Activated CD4-positive, alpha-beta T cell treated with anti-CD3 and anti-CD28 coated beads for 48 hours (primary cell): ENCODE results near the gene TYROBP.
"Not testable (repeated sequence)": the region's sequence is repeated elsewhere in the genome, so short reads cannot be mapped to it uniquely, and the experiment has no call there.

Experiments
- DNase-seq: peaks from one replicate; pipeline ENCODE4 v3.0.0-alpha.2; 2020

TYROBP gene

GRCh38 chr19:35931161-35931873 is 23.2 kb upstream of the TYROBP start:
- DNase-seq: peak; percentile 100

GRCh38 chr19:35929876-35930275 is 21.8 kb upstream of the TYROBP start:
- DNase-seq: no peak

GRCh38 chr19:35928507-35928906 is 20.4 kb upstream of the TYROBP start:
- no peak for DNase-seq

DNA sequence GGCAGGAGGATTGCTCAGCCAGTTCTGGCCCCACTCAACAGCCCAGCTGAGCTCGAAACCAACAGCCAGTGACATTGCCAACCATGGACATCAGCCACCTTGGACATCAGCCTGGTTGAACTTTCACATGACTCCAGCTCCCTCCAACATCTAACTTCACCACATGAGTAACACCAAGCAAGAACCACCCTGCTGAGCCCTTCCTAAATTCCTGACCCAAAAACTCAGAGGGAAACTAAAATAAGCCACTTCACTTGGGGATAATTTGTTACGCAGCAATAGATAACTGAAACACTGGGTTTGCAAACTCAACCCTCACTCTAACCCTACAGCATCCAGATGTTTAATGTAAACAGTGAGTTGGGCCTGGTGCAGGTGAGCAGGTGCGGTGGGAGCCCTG is 17.4 kb upstream of the TYROBP start:
- DNase-seq: no peak

- no peak for DNase-seq
These were observed 12.9 kb upstream of the TYROBP start for GRCh38 chr19:35921012-35921411.

DNA sequence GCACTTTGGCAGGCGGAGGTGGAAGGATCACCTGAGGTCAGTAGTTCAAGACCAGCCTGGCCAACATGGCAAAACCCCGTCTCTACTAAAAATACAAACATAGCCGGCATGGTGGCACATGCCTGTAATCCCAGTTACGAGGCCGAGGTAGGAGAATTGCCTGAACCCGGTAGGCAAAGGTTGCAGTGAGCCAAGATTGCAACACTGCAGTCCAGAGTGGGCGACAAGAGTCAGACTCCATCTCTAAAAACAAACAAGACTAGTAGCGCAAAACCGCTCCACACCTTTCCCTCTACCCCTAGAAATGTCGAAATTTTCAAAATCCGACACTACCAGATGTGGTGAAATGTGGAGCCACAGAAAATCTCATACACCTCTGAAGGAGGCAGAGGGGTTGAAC is 11.2 kb upstream of the TYROBP start:
- no peak for DNase-seq

DNA sequence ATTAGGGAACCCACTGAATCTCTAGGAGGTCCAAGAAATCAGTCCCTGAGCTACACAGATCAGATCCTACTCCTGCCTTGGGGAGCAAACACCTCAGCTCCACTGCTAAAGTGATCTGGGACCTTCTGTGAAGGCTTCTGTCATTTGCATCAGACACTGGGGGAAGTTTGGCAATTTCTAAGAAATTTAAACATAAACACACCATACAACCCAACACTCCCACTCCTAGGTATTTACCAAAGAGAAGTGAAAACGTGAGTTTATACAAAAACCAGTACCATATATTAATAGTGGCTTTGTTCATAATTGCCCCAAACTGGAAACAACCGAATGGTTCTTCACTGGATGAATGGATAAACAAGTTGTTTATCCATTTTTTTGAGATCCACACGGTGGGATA is 7.3 kb upstream of the TYROBP start:
- DNase-seq: no peak

DNA sequence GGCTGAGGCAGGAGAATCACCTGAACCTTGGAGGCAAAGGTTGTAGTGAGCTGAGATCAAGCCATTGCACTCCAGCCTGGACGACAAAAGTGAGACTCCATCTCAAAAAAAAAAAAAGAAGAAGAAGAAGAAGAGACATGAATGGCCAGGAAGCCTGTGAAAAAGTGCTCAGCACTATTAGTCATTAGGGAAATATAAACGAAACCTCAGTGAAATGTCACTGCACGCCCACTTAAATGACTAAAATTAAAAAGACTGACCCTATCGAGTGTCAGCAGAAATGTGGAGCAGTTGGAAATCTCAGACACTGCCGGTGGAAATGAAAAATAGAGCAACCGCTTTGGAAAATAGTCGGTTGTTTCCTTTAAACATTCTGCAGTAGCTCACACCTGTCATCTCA is 5.5 kb upstream of the TYROBP start:
- no peak for DNase-seq

DNA sequence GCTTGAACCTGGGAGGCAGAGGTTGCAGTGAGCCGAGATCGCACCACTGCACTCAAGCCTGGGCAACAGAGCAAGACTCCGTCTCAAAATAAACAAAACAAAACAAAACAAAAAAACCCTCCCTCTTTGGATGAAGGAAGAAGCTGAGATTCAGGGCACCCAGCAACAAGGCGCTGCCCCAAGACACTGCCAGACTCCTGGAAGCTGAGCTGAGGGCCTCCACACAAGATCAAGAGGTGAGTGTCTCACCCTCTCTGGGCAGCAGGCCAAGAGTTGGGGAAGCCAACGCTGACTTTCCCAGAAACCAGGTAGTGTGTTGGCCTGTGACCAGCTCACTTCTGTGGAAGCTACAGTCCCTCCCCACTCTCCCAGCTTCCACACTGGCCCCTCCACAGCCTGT is 3.7 kb upstream of the TYROBP start:
- DNase-seq: peak; percentile 57

DNA sequence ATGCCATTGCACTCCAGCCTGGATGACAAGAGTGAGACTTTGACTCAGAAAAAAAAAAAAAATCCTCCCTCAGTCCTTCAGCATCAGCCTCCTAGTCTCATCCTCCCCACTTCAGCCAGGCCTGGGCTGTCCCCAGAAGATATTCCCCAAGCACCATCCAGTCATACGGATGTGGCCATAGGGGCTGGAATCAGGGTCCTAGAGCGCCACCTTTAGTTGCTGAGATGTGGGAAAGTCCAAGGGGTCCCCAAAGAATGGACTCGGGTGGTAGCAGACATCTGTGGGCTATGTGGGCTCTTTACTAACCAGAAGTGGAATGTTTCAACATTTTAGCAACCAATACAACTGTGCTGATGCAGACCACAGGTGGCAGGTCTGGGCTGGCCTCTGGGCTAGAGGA is 3.1 kb upstream of the TYROBP start:
- no peak for DNase-seq

- DNase-seq: not testable (repeated sequence)
These were observed 2.3 kb upstream of the TYROBP start for GRCh38 chr19:35910355-35910754.

- no peak for DNase-seq
These were observed 1.6 kb upstream of the TYROBP start for GRCh38 chr19:35909684-35910035.

DNA sequence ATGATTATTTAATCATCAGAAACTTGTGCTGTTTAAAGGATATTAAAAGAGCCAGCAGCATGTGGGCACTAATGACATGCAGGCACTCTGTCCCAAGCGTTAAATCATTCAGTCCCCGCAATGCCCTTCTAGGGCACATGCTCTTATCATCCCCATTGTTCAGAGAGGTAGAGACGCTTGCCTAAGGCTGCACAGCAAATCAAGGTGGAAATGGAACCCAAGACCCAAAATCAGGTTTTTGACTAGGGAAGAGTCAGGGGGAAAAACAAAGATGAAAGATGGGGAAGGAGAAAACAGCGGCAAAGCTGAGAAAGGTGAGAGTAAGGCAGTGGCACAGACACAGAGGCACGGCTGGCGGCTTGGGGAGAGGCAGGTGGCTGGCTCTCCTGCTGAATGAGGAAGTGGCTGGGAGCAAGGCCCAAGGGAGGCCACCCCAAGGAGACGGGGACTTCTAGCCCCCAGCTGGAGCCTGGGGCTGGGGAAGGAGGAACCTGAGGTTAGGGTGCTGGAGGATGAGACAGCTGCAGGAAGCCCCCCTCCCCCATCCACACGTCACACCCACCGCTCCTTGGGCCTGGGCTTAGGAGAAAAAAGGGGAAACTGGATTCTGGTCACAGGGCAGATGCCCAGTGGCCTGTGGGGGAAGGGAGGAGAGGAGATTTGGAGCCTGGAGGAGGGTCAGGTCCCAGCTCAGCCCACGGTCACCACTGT is 1.0 kb upstream of the TYROBP start:
- DNase-seq: no peak

GRCh38 chr19:35907377-35907745 is 734 bp downstream of the TYROBP start:
- DNase-seq: no peak

DNA sequence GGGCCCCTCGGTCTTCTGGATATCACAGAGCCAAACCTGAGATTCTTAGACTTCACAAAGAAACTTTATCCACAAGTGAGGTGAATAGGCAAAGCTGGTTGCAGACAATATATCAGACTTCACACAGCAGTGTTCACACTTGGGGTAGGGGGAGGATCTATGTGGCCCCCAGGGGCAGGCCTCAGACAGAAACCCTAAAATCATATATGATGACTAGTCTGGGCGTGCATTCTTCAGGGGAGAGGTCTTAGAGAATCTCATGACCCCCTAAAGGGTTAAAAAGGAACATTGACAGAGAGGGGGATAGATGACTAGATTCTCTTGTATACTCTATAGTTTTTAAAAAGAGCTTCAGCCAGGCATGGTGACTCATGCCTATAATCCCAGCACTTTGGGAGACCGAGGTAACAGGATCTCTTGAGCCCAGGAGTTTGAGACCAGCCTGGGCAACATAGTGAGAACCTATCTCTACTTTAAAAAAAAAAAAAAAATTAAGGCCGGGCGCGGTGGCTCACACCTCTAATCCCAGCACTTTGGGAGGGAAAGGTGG is 2.8 kb downstream of the TYROBP start:
- no peak for DNase-seq

GRCh38 chr19:35904311-35905068 is 3.6 kb downstream of the TYROBP start:
- no peak for DNase-seq

DNA sequence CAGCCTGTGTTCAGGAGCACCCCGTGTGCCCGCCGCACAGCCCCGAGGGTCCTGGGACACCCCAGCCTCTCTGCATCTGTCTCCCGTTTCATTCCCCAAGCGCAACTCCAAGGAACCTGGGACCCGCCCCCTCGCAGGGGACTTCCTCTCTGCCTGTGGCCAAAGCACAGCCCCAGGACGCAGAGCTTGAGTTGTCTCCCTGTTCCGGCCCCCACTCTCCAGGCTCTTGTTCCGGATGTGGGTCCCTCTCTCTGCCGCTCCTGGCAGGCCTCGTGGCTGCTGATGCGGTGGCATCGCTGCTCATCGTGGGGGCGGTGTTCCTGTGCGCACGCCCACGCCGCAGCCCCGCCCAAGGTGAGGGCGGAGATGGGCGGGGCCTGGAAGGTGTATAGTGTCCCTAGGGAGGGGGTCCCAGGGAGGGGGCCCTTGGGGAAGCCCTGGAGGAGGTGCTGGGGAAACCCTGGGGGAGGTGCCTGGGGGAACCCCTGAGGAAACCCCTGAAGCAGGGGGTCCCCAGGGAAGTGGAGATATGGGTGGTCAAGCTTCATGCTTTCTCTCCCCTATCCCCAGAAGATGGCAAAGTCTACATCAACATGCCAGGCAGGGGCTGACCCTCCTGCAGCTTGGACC is 4.4 kb downstream of the TYROBP start:
- peak; percentile 88 for DNase-seq

GRCh38 chr19:35902870-35903475 is 5.1 kb downstream of the TYROBP start:
- DNase-seq: no peak

DNA sequence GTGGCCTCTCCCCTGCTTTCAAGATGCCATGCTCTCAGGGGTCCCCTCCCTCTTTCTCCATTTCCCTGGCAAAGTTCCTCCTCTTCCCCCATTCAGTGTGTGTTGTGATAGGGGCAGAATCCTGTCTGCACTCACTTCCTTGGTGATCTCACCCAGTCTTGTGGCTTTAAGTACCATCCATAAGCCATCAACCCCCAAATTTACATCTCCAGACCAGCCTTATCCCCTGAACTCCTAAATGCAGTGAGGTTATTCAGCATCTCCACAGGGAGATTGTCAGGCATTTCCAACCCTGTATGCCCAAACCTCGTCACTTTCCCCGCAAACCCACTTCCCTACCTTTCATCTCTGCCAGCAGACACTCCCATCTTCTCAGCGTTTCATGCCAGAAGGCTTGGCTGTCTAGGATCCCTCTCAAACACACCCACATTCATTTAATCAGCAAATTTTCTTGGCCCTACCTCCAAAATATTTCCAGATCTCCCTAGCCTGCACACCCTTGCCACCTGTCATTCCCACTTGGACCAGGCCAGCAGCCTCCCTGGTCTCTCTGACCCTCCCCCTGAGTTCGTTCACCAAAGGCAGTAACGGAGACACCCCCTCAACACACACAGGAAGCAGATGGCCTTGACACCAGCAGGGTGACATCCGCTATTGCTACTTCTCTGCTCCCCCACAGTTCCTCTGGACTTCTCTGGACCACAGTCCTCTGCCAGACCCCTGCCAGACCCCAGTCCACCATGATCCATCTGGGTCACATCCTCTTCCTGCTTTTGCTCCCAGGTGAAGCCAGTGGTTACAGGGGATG is 6.0 kb downstream of the TYROBP start, which contains the start of gene HCST:
HCST (plus strand) TSS at position 676 of the 808 bp plus-strand sequence; CDS start at position 741, 65 bp downstream.
- DNase-seq: peak; percentile 36

DNA sequence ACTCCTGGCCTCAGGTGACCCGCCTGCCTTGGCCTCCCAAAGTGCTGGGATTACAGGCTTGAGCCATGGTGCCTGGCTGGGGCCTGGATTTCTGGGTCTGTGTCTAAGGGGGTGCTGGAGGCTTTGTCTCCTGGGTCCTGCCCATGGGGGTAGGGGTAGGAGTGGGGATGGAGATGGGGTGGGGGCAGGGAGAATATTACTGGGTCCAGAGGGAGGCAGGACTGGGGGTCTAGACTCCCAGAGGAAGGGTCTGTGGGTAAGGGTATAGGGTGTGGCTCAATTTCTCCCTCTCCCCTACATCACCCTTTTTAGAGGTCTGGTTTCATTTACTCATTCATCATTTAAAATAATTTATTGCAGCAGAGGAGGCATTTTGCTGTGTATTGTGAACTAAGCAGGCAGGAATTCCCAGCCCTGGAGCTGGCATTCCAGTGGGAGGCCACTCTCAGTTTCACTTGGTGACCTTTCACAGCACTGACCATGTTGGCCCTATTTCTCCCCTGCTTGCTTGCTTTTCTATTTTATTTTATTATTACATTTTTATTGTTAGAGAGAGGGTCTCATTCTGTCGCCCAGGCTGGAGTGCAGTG is 6.9 kb downstream of the TYROBP start:
- DNase-seq: no peak

GRCh38 chr19:35899547-35900214 is 8.4 kb downstream of the TYROBP start:
- peak; percentile 93 for DNase-seq
